ENCODE measurements around the gene CYGB. TPM values are rescaled to one million over a fixed set of nuclear protein-coding genes. Genes with fewer than 3 reads are reported as not detected.

CYGB gene
- total RNA-seq, 2 experiments from 2014 or later = 0.40 TPM; not detected in 1

GRCh38 chr17:76541739-76542454 is 4.4 kb upstream of the CYGB start:
- ChIA-PET CTCF (interaction anchor here (2.3 to 5.6 kb wide), 2 partner anchors 11 to 20 kb away, joined by 6 to 88 read pairs; no protein-coding TSS in a partner anchor), POLR2A (interaction anchor here (1.1 kb wide), 1 partner anchor 15 kb away, joined by 3 read pairs; no protein-coding TSS in a partner anchor)
- Mint-ChIP-seq H3K9me3 (ENCODE audit: insufficient read depth) (no peaks in the 10 kb centered on the region), H3K36me3 (ENCODE audit: low read depth) (no peaks in the 10 kb centered on the region), H3K4me3 (no peak overlapping the region), H3K27me3 (ENCODE audit: low read depth) (peaks cover 35% of the 10 kb centered on the region), H3K4me1 (ENCODE audit: low read depth) (peaks cover 14% of the 10 kb centered on the region), H3K27ac (no peak overlapping the region)
- DNase-seq = no peak
- no peak for ATAC-seq

- CTCF ChIA-PET = interaction anchor here (0.9 to 2.3 kb wide), 6 partner anchors 12 to 141 kb away, joined by 3 to 8 read pairs (median 4); no protein-coding TSS in a partner anchor
- Mint-ChIP-seq H3K27ac (no peak overlapping the region), H3K9me3 (ENCODE audit: insufficient read depth) (no peaks in the 10 kb centered on the region), H3K4me1 (ENCODE audit: low read depth) (peaks cover 14% of the 10 kb centered on the region), H3K36me3 (ENCODE audit: low read depth) (no peaks in the 10 kb centered on the region), H3K27me3 (ENCODE audit: low read depth) (peaks cover 44% of the 10 kb centered on the region), H3K4me3 (no peak overlapping the region)
- peak; percentile 44 for DNase-seq
- POLR2A ChIA-PET = interaction anchor here (0.5 to 1.5 kb wide), 2 partner anchors 17 to 175 kb away, joined by 3 to 5 read pairs; no protein-coding TSS in a partner anchor
- peak; percentile 45 for ATAC-seq
Measured at GRCh38 chr17:76540381-76541300, 3.1 kb upstream of the CYGB start.

- no peaks in the 10 kb centered on the region for H3K9me3 Mint-ChIP-seq (ENCODE audit: insufficient read depth)
- no peak within 1 kb of the TSS for H3K27ac Mint-ChIP-seq
- H3K4me1 Mint-ChIP-seq (ENCODE audit: low read depth) = peaks cover 14% of the 10 kb centered on the region
- ATAC-seq = no peak
- no peaks in the 10 kb centered on the region for H3K36me3 Mint-ChIP-seq (ENCODE audit: low read depth)
- H3K4me3 Mint-ChIP-seq = no peak within 1 kb of the TSS
- ChIA-PET CTCF (interaction anchor here (1.1 to 2.3 kb wide), 5 partner anchors 13 to 142 kb away, joined by 3 to 8 read pairs (median 5); no protein-coding TSS in a partner anchor), POLR2A (interaction anchor here (0.5 to 1.5 kb wide), 3 partner anchors 18 to 450 kb away, joined by 3 to 5 read pairs (median 3); no protein-coding TSS in a partner anchor)
- peaks cover 51% of the 10 kb centered on the region for H3K27me3 Mint-ChIP-seq (ENCODE audit: low read depth)
- DNase-seq = no peak
Measured at GRCh38 chr17:76539631-76540271, 2.2 kb upstream of the CYGB start, which contains the start of gene PRCD. TSS of gene PRCD (plus strand) at chr17:76540044. CDS start at chr17:76540142, 98 bp downstream.

GRCh38 chr17:76538941-76539570 is 1.5 kb upstream of the CYGB start:
- CTCF ChIA-PET = interaction anchor here (1.3 kb wide), 1 partner anchor 142 kb away, joined by 5 read pairs; no protein-coding TSS in a partner anchor
- peaks cover 51% of the 10 kb centered on the region for H3K27me3 Mint-ChIP-seq (ENCODE audit: low read depth)
- no peak overlapping the region for H3K4me3 Mint-ChIP-seq
- no peak overlapping the region for H3K27ac Mint-ChIP-seq
- POLR2A ChIA-PET = interaction anchor here (0.6 kb wide), 1 partner anchor 450 kb away, joined by 3 read pairs; no protein-coding TSS in a partner anchor
- no peaks in the 10 kb centered on the region for H3K9me3 Mint-ChIP-seq (ENCODE audit: insufficient read depth)
- ATAC-seq = no peak
- H3K4me1 Mint-ChIP-seq (ENCODE audit: low read depth) = peaks cover 9% of the 10 kb centered on the region
- no peak for DNase-seq
- H3K36me3 Mint-ChIP-seq (ENCODE audit: low read depth) = no peaks in the 10 kb centered on the region

- POLR2A ChIA-PET = interaction anchor here (0.7 kb wide), 1 partner anchor 19 kb away, joined by 5 read pairs; no protein-coding TSS in a partner anchor
Measured at GRCh38 chr17:76538281-76538931, 897 bp upstream of the CYGB start.

GRCh38 chr17:76537288-76537577 is 276 bp downstream of the CYGB start:
- CTCF ChIA-PET = interaction anchor here (1.9 to 2.3 kb wide), 2 partner anchors 14 to 87 kb away, joined by 7 to 15 read pairs; no protein-coding TSS in a partner anchor
- Mint-ChIP-seq H3K27ac (no peak overlapping the region), H3K27me3 (ENCODE audit: low read depth) (peaks cover 43% of the 10 kb centered on the region), H3K9me3 (ENCODE audit: insufficient read depth) (no peaks in the 10 kb centered on the region), H3K4me3 (no peak overlapping the region), H3K36me3 (ENCODE audit: low read depth) (no peaks in the 10 kb centered on the region), H3K4me1 (ENCODE audit: low read depth) (peaks cover 4% of the 10 kb centered on the region)
- ATAC-seq = peak; percentile 20
- POLR2A ChIA-PET = interaction anchor here (1.1 kb wide), 1 partner anchor 134 kb away, joined by 4 read pairs; no protein-coding TSS in a partner anchor
- no peak for DNase-seq

More at GRCh38 chr17:76538281-76538931, 897 bp upstream of the CYGB start:
- Mint-ChIP-seq H3K4me1 (ENCODE audit: low read depth) (peaks cover 4% of the 10 kb centered on the region), H3K27ac (no peak overlapping the region), H3K36me3 (ENCODE audit: low read depth) (no peaks in the 10 kb centered on the region), H3K27me3 (ENCODE audit: low read depth) (peaks cover 48% of the 10 kb centered on the region), H3K4me3 (no peak overlapping the region), H3K9me3 (ENCODE audit: insufficient read depth) (no peaks in the 10 kb centered on the region)
- ATAC-seq (no peak), DNase-seq (no peak)
- CTCF ChIA-PET = no interaction called here

- ChIA-PET POLR2A (interaction anchor here (1.1 kb wide), 1 partner anchor 135 kb away, joined by 4 read pairs; no protein-coding TSS in a partner anchor), CTCF (interaction anchor here (1.9 to 2.3 kb wide), 3 partner anchors 9 to 87 kb away, joined by 7 to 15 read pairs (median 14); no protein-coding TSS in a partner anchor)
- Mint-ChIP-seq H3K4me3 (no peak overlapping the region), H3K4me1 (ENCODE audit: low read depth) (peaks cover 4% of the 10 kb centered on the region), H3K27me3 (ENCODE audit: low read depth) (peaks cover 43% of the 10 kb centered on the region), H3K36me3 (ENCODE audit: low read depth) (no peaks in the 10 kb centered on the region), H3K27ac (no peak overlapping the region), H3K9me3 (ENCODE audit: insufficient read depth) (no peaks in the 10 kb centered on the region)
- ATAC-seq (no peak), DNase-seq (no peak)
Measured at GRCh38 chr17:76536511-76537287, 810 bp downstream of the CYGB start.

GRCh38 chr17:76535788-76536510 is 1.6 kb downstream of the CYGB start:
- Mint-ChIP-seq H3K27me3 (ENCODE audit: low read depth) (peaks cover 42% of the 10 kb centered on the region), H3K36me3 (ENCODE audit: low read depth) (no peaks in the 10 kb centered on the region), H3K4me1 (ENCODE audit: low read depth) (peaks cover 4% of the 10 kb centered on the region), H3K4me3 (no peak overlapping the region), H3K9me3 (ENCODE audit: insufficient read depth) (no peaks in the 10 kb centered on the region), H3K27ac (no peak overlapping the region)
- ChIA-PET POLR2A (interaction anchor here (1.1 kb wide), 1 partner anchor 136 kb away, joined by 4 read pairs; no protein-coding TSS in a partner anchor), CTCF (interaction anchor here (1.9 to 2.3 kb wide), 3 partner anchors 10 to 88 kb away, joined by 7 to 15 read pairs (median 14); no protein-coding TSS in a partner anchor)
- DNase-seq (no peak), ATAC-seq (no peak)

Measured in activated CD8-positive, alpha-beta T cell treated with anti-CD3 and anti-CD28 coated beads, Interleukin-2, amount 10 ng/mL, durations not matched to agents 7 days and 5 days (primary cell).